Naive thymus-derived CD4-positive, alpha-beta T cell (primary cell): ENCODE results near the gene OGA. TPM values are rescaled to one million over a fixed set of nuclear protein-coding genes. Genes with fewer than 3 reads are reported as not detected.

Experiments used
- ATAC-seq: fragments of 150-1000 bp; cut with Tn5 transposase; 2 replicates; pipeline ENCODE4 v1.10.0; 2021; ENCODE audit warnings: mild to moderate bottlenecking, moderate library complexity
- CTCF ChIA-PET: fragments of 350-600 bp; sonication (Branson Sonifier 250); formaldehyde crosslinking; loops from one replicate; lab custom pipeline; 2021; ENCODE audit warnings: antibody characterized with exemption; lab: Charles Lee
- POLR2A ChIA-PET: fragments of 350-600 bp; sonication (Branson Sonifier 250); formaldehyde crosslinking; loops from one replicate; lab custom pipeline; 2021; ENCODE audit warnings: antibody characterized with exemption, inconsistent platforms; lab: Charles Lee
- DNase-seq, 9 donors: peaks; one replicate each; pipeline versions ENCODE4 v3.0.0 to v3.0.0-alpha.2; 2020 to 2022; ENCODE audit warnings: mixed read lengths in 1 of 9
- H3K27ac ChIP-seq: one replicate; pipeline ENCODE4 v1.7.0; 2013; ENCODE audit warnings: mild to moderate bottlenecking, low read depth, low read length, moderate library complexity
- H3K27me3 ChIP-seq, 2 donors: one replicate each; pipeline ENCODE4 v1.7.0; 2013; ENCODE audit warnings: low read length in 2 of 2, mild to moderate bottlenecking in 2 of 2, moderate library complexity in 2 of 2; ENCODE audit not compliant: control insufficient read depth in 2 of 2, insufficient read depth in 2 of 2
- H3K36me3 ChIP-seq, 3 experiments: 1 replicate in 2 of 3; 2 replicates in 1 of 3; pipeline ENCODE4 v1.7.0; 2013; ENCODE audit warnings: low read length in 3 of 3, mild to moderate bottlenecking in 3 of 3, moderate library complexity in 1 of 3; ENCODE audit not compliant: insufficient read depth in 3 of 3, control insufficient read depth in 2 of 3
- H3K4me1 ChIP-seq, 2 donors: one replicate each; pipeline ENCODE4 v1.7.0; 2013; ENCODE audit warnings: low read length in 2 of 2, mild to moderate bottlenecking in 2 of 2, moderate library complexity in 1 of 2; ENCODE audit not compliant: control insufficient read depth in 2 of 2, insufficient read depth in 2 of 2
- H3K4me3 ChIP-seq: 2 replicates; pipeline ENCODE4 v1.7.0; 2013; ENCODE audit warnings: mild to moderate bottlenecking, low read length
- H3K9me3 ChIP-seq, 3 experiments: 1 replicate in 2 of 3; 2 replicates in 1 of 3; pipeline ENCODE4 v1.7.0; 2013; ENCODE audit warnings: low read length in 3 of 3; ENCODE audit not compliant: control insufficient read depth in 2 of 3
- H3K27ac Mint-ChIP-seq, 9 donors: one replicate each; pipeline ENCODE4 v1.8.0; 2020 to 2022; ENCODE audit warnings: mixed read lengths in 9 of 9, mild to moderate bottlenecking in 8 of 9, moderate library complexity in 5 of 9, inconsistent platforms in 2 of 9
- H3K27me3 Mint-ChIP-seq, 5 donors: one replicate each; pipeline ENCODE4 v1.8.0; 2021 to 2022; ENCODE audit warnings: mixed read lengths in 5 of 5, mild to moderate bottlenecking in 1 of 5
- H3K36me3 Mint-ChIP-seq, 5 donors: one replicate each; pipeline ENCODE4 v1.8.0; 2020 to 2022; ENCODE audit warnings: mixed read lengths in 5 of 5, mild to moderate bottlenecking in 3 of 5, inconsistent platforms in 1 of 5
- H3K4me1 Mint-ChIP-seq, 7 donors: one replicate each; pipeline ENCODE4 v1.8.0; 2020 to 2022; ENCODE audit warnings: mixed read lengths in 7 of 7, mild to moderate bottlenecking in 3 of 7, inconsistent platforms in 1 of 7
- H3K4me3 Mint-ChIP-seq, 10 donors: one replicate each; pipeline ENCODE4 v1.8.0; 2020 to 2022; ENCODE audit warnings: mild to moderate bottlenecking in 10 of 10, mixed read lengths in 10 of 10, moderate library complexity in 6 of 10, inconsistent platforms in 2 of 10
- H3K9me3 Mint-ChIP-seq, 11 donors: one replicate each; pipeline ENCODE4 v1.8.0; 2020 to 2022; ENCODE audit warnings: mixed read lengths in 11 of 11, mild to moderate bottlenecking in 4 of 11, inconsistent platforms in 1 of 11, moderate library complexity in 1 of 11
- intact Hi-C, 2 donors: fragments of 100-400 bp; cut with micrococcal nuclease; formaldehyde crosslinking; loops; one replicate each; pipeline ENCODE4 v1.15.1; 2023
- polyA plus RNA-seq, 2 donors: library from polyadenylated mRNA; unstranded; fragments of 300-500 nt; fragmentation: Illumina TruSeq; gene quantifications; one replicate each; pipeline ENCODE4 v1.2.3, GENCODE V29; 2021
- total RNA-seq, 6 experiments: library from RNA in 5 of 6; stranded (reverse) in 5 of 6; gene quantifications; 1 replicate in 5 of 6; 2 replicates in 1 of 6; pipeline ENCODE4 v1.2.3 and lab custom pipeline; 2021 to 2026

OGA gene
- total and polyA plus RNA-seq, 7 experiments from 2014 or later, result 45.8 to 338 (median 307) TPM

- H3K27ac Mint-ChIP-seq, result no peak overlapping the region
- Histone ChIP-seq H3K36me3 (no peaks in the 10 kb centered on the region), H3K27ac (no peak overlapping the region), H3K9me3 (no peaks in the 10 kb centered on the region), H3K27me3 (peaks cover 8 to 35% of the 10 kb centered on the region in 2 donors), H3K4me3 (no peak overlapping the region), H3K4me1 (peaks cover 23 to 51% of the 10 kb centered on the region in 2 donors)
- ChIA-PET POLR2A (no interaction called here), CTCF (interaction anchor here (0.6 kb wide), 1 partner anchor 42 kb away, joined by 5 read pairs; no protein-coding TSS in a partner anchor)
- peak overlapping the region in 9 of 10 donors; percentile 70 to 96 (median 78) for H3K4me3 Mint-ChIP-seq
- ATAC-seq (no peak), DNase-seq (no peak)
- intact Hi-C loops, result no loop called here
- peaks cover 34 to 56% (median 43%) of the 10 kb centered on the region in 5 donors for H3K27me3 Mint-ChIP-seq
- H3K36me3 Mint-ChIP-seq, result peaks cover 0 to 3% (median 0%) of the 10 kb centered on the region in 5 donors
- no peaks in the 10 kb centered on the region for H3K9me3 Mint-ChIP-seq
- peaks cover 36 to 64% (median 47%) of the 10 kb centered on the region in 7 donors for H3K4me1 Mint-ChIP-seq
Measured at GRCh38 chr10:101778151-101778780, 40.0 kb downstream of the OGA start.

GRCh38 chr10:101777619-101778145 is 40.6 kb downstream of the OGA start:
- ATAC-seq, result no peak
- DNase-seq, result no peak
- H3K4me1 Mint-ChIP-seq, result peaks cover 31 to 59% (median 41%) of the 10 kb centered on the region in 7 donors
- no peak overlapping the region for H3K27ac Mint-ChIP-seq
- peaks cover 38 to 62% (median 49%) of the 10 kb centered on the region in 5 donors for H3K27me3 Mint-ChIP-seq
- Histone ChIP-seq H3K27ac (no peak overlapping the region), H3K4me3 (no peak overlapping the region), H3K27me3 (peaks cover 8 to 37% of the 10 kb centered on the region in 2 donors), H3K9me3 (no peaks in the 10 kb centered on the region), H3K36me3 (no peaks in the 10 kb centered on the region), H3K4me1 (peaks cover 21 to 49% of the 10 kb centered on the region in 2 donors)
- H3K4me3 Mint-ChIP-seq, result peak overlapping the region; percentile 0 to 96 (median 50)
- H3K36me3 Mint-ChIP-seq, result peaks cover 0 to 3% (median 0%) of the 10 kb centered on the region in 5 donors
- H3K9me3 Mint-ChIP-seq, result no peaks in the 10 kb centered on the region
- ChIA-PET POLR2A (no interaction called here), CTCF (no interaction called here)
- intact Hi-C loops, result no loop called here

DNA sequence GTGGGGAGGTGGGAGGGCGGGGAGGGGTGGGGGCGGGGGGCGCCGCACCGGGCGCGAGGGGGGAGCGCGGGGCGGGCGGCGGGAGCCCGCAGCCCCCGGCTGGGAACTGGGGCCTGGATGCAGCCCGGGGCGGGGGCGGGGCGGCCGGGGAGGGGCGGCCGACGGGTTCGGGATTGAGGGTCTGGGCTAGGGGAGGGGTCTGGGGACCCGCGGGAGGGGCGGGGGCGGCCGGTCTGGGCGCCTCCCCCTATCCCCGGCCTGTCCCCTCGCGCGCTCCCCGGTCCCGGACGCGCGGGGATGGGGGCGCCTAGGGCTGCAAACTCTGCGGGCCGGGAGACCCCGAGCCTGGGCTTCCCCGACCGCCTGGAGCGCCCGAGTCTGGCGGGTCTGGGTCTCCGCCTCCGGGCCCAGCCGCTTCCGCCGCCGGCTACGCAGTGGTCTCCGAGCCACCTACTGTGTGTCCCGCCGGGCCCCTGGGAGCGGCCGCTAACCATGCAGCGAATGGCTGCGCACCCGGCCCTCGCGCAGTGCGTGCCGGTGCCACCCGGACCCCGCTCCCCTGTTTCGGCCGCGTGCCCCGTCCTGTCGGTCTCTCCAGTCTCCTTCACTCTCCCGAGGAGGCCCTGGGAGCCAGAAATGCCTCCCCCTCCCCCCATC is 42.0 kb downstream of the OGA start:
- Histone ChIP-seq H3K4me3 (no peak overlapping the region), H3K4me1 (peaks cover 13 to 37% of the 10 kb centered on the region in 2 donors), H3K27ac (no peak overlapping the region), H3K9me3 (no peaks in the 10 kb centered on the region), H3K27me3 (peaks cover 8 to 37% of the 10 kb centered on the region in 2 donors), H3K36me3 (no peaks in the 10 kb centered on the region)
- ChIA-PET POLR2A (no interaction called here), CTCF (no interaction called here)
- H3K27ac Mint-ChIP-seq, result no peak overlapping the region
- peak overlapping the region in 5 of 10 donors; percentile 41 to 96 (median 80) for H3K4me3 Mint-ChIP-seq
- DNase-seq, result no peak
- no peak for ATAC-seq
- H3K9me3 Mint-ChIP-seq, result no peaks in the 10 kb centered on the region
- peaks cover 0 to 3% (median 0%) of the 10 kb centered on the region in 5 donors for H3K36me3 Mint-ChIP-seq
- peaks cover 50 to 76% (median 61%) of the 10 kb centered on the region in 5 donors for H3K27me3 Mint-ChIP-seq
- peaks cover 23 to 45% (median 34%) of the 10 kb centered on the region in 7 donors for H3K4me1 Mint-ChIP-seq
- intact Hi-C loops, result no loop called here

- peaks cover 8 to 37% of the 10 kb centered on the region in 2 donors for H3K27me3 ChIP-seq
- ATAC-seq (no peak), DNase-seq (no peak)
- Mint-ChIP-seq H3K9me3 (no peaks in the 10 kb centered on the region), H3K36me3 (peaks cover 0 to 3% (median 0%) of the 10 kb centered on the region in 5 donors), H3K4me3 (peak within 1 kb of the TSS in 9 of 10 donors; percentile 34 to 96 (median 49)), H3K27ac (no peak within 1 kb of the TSS), H3K27me3 (peaks cover 52 to 79% (median 65%) of the 10 kb centered on the region in 5 donors), H3K4me1 (peaks cover 22 to 40% (median 30%) of the 10 kb centered on the region in 7 donors)
- intact Hi-C loops, result no loop called here
- ChIA-PET CTCF (no interaction called here), POLR2A (no interaction called here)
- peaks cover 5 to 30% of the 10 kb centered on the region in 2 donors for H3K4me1 ChIP-seq
- no peaks in the 10 kb centered on the region for H3K9me3 ChIP-seq
- no peak within 1 kb of the TSS for H3K27ac ChIP-seq
- H3K36me3 ChIP-seq, result no peaks in the 10 kb centered on the region
- H3K4me3 ChIP-seq, result no peak within 1 kb of the TSS
Measured at GRCh38 chr10:101775273-101776160, 42.7 kb downstream of the OGA start, which contains the start of gene FGF8. Gene FGF8 (minus strand): TSS chr10:101776114. CDS start chr10:101775900, 214 bp downstream.

GRCh38 chr10:101774589-101775272 is 43.5 kb downstream of the OGA start:
- H3K4me3 Mint-ChIP-seq, result peak overlapping the region in 8 of 10 donors; percentile 13 to 71 (median 48)
- ATAC-seq (peak; percentile 32), DNase-seq (no peak)
- H3K4me1 ChIP-seq, result peaks cover 0 to 25% of the 10 kb centered on the region in 2 donors
- H3K27me3 Mint-ChIP-seq, result peaks cover 52 to 78% (median 67%) of the 10 kb centered on the region in 5 donors
- H3K9me3 ChIP-seq, result no peaks in the 10 kb centered on the region
- peaks cover 8 to 37% of the 10 kb centered on the region in 2 donors for H3K27me3 ChIP-seq
- peaks cover 16 to 37% (median 30%) of the 10 kb centered on the region in 7 donors for H3K4me1 Mint-ChIP-seq
- CTCF ChIA-PET, result interaction anchor here (1.3 kb wide), 1 partner anchor 10 kb away, joined by 6 read pairs; no protein-coding TSS in a partner anchor
- no peak overlapping the region for H3K4me3 ChIP-seq
- no peaks in the 10 kb centered on the region for H3K36me3 ChIP-seq
- no peak overlapping the region for H3K27ac ChIP-seq
- POLR2A ChIA-PET, result no interaction called here
- no peaks in the 10 kb centered on the region for H3K9me3 Mint-ChIP-seq
- intact Hi-C loops, result no loop called here
- H3K36me3 Mint-ChIP-seq, result peaks cover 0 to 3% (median 0%) of the 10 kb centered on the region in 5 donors
- no peak overlapping the region for H3K27ac Mint-ChIP-seq
